ENCODE measurements around the gene SPINK7.
"Not testable (repeated sequence)": the region's sequence is repeated elsewhere in the genome, so short reads cannot be mapped to it uniquely, and the experiment has no call there.

The SPINK7 gene

DNA sequence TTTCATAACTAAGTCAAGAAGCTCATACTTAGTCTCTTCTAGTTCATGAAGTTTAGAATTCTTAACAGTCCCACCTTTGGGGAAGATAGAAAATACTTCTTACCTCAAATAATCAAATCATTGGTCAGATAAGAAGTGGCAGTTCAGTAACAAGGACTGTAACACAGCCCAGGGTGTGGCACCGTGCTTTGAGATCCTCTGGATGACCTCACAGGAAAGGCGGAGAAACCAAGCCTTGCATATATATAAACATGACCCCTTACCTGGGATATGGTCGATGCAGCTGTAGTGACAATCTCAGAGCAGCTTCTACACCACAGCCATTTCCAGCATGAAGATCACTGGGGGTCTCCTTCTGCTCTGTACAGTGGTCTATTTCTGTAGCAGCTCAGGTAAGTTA is at the start of gene SPINK7:
SPINK7 (plus strand) TSS at position 271 of the 400 bp plus-strand sequence; CDS start at position 332, 61 bp downstream.
- DNase-seq (ENCODE audit: low read depth), result no peak

DNA sequence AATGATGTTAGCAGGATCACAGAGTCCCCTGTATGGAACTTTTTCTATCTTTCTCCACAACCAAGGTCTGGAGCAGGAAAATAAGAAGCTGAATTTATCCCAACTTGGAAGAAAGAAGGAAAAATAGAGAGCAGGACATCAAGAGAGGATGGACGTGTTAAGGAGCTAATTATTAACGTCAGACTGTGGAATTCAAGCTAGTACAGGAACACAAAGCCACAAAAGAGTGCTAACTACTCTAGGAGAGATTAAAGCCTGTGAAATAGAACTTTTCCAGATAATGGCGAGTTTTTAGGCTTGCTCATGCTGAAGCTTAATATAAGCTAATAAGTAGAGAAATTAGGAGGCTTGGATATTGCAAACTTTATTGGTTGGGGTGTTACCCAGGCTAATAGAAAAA is 44.3 kb upstream of the SPINK7 start:
- DNase-seq (ENCODE audit: low read depth), result no peak

DNA sequence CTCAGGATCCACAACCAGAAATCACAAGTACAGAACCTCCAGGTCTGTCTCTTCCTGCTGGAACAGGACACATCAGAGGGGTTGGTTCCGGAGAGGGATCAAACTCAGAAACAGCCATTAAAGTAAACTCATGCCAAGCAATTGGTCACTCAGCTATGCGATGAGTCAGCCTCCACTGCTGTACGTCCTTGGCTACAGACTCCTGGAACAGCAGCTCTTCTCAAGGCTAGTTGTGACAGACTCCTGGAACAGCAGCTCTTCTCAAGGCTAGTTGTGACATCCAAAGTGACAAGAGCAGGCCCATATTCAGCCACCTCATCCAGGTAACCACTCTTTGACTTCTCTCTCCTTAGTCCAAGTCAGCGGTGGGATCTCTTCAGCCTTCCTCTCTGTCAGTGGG is 43.7 kb upstream of the SPINK7 start, which contains the start of gene SPINK13:
SPINK13 (plus strand) TSS at position 229 of the 400 bp plus-strand sequence. CDS start 1,279 bp downstream, outside the sequence.
- DNase-seq (ENCODE audit: low read depth), result no peak

DNA sequence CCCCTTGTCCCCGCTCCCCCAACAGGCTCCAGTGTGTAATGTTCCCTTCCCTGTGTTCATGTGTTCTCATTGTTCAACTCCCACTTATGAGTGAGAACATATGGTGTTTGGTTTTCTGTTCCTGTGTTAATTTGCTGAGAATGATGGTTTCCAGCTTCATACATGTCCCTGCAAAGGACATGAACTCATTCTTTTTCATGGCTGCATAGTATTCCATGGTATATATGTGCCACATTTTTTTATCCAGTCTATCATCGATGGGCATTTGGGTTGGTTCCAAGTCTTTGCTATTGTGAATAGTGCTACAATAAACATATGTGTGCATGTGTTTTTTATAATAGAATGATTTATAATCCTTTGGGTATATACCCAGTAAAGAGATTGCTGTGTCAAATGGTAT is 37.1 kb upstream of the SPINK7 start:
- not testable (repeated sequence) for DNase-seq (ENCODE audit: low read depth)

DNA sequence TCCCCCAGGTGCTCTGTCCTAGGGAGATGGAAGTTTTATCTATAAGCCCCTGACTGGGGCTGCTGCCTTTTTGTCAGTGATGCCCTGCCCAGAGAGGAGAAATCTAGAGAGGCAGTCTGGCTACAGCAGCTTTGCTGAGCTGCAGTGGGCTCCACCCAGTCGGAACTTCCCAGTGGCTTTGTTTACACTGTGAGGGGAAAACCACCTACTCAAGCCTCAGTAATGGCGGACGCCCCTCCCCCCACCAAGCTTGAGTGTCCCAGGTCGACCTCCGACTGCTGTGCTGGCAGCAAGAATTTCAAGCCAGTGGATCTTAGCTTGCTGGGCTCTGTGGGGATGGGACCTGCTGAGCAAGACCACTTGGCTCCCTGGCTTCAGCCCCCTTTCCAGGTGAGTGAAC is 31.3 kb upstream of the SPINK7 start:
- DNase-seq (ENCODE audit: low read depth), result not testable (repeated sequence)

DNA sequence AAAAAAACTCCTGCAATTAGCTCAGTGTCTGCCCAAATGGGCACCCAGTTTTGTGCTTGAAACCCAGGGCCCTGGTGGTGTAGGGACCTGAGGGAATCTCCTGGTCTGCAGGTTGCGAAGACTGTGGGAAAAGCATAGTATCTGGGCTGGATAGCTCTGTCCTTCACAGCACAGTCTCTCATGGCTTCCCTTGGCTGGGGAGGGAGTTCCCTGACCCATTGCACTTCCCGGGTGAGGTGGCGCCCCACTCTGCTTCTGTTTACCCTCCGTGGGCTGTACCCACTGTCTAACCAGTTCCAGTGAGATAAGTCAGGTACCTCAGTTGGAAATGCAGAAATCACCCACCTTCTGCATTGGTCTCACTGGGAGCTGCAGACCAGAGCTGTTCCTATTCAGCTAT is 30.9 kb upstream of the SPINK7 start:
- DNase-seq (ENCODE audit: low read depth), result not testable (repeated sequence)

DNA sequence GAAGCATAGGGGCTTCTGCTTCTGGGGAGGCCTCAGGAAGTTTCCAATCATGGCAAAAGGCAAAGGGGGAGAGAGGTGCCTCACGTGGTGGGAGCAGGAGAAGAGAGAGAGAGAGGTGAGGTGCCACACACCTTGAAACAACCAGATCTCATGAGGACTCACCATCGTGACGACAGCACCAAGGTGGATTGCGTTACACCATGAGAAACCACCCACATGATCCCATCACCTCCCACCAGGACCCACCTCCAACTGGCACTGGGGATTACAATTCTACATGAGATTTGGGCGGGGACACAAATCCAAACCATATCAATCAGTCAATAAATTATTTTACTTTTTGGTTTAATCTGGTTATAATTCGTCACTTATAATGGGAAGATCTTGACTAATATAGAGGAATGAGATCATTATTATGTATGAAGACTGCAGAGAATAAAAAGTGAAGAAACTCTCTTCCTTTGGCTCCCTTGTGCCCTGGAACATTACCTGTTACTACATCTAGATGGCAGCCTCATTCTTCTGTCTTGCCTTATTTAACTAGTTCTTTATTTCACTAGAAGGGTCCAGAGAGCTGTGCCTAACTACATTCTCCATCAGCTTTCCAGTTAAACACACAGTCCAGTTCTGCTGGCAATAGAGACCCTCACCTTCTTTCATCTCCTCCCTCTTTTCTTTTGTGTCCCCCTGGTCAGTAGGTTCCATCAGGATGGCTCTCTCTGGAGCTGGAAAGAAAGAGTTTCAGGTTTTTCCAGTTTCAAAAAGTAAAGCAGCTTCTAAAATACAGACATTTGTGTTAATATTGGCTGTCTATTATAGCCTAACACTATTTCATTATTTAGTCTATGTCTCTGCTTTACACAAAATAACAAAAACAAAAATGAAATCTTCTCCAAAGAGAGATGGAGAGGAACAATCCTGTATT is 21.7 kb upstream of the SPINK7 start:
- no peak for DNase-seq (ENCODE audit: low read depth)

DNA sequence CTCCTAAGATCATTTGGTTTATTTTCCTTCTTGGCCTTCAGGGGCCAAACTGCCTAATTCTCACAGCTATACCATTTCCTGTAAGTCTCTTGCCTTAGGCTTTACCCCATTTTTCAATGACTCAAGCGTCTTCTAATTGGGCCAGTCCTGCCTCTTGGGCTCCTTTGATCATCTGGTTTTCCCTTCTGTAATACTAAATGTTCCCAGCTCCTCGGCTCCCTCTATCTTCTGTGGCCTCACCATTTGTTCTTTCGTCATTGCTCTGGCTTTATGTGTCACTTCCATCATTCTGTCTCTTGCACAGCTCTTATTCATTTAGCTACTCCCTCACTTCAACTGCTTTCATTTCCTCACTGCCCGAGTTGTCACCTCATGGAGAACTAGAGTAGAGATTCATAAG is 14.5 kb upstream of the SPINK7 start:
- DNase-seq (ENCODE audit: low read depth), result no peak

DNA sequence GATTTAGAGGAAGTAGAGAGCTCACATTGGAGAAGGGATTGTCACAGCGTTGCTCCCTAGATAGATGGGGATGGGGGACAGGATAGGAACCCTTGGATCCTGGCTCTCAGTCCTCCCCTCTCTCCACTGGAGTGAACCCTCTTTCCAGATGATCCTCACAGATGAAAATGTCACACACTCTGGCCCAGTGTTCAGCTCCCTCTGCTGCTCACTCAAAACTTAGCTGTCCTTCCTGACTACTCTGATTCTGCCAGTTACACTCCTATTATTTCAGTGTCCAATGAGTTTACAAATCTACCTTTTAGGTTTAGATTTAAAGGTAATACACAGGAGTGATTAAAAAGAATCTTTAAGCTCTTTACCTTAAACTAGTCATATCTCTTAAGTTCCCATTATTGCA is 5.8 kb upstream of the SPINK7 start:
- DNase-seq (ENCODE audit: low read depth), result no peak

DNA sequence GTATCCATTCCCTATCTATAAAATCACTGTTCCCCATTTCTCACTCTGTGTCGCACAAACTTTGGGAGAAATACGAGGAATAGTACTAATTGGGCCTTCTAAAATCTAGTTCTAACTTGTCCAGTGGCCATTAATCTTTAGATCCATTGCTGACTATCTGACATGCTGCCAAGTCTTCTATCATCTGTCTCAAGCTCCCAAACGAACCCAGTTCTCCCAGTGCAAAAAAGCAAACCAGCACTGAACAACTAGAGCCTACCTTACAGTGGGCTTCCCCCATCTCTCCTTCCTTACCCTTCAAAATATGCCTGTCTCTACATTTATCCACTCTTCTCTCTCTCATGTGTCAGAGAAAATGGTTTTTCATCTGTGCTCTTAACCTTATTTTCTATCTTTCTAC is 3.2 kb upstream of the SPINK7 start:
- no peak for DNase-seq (ENCODE audit: low read depth)

DNA sequence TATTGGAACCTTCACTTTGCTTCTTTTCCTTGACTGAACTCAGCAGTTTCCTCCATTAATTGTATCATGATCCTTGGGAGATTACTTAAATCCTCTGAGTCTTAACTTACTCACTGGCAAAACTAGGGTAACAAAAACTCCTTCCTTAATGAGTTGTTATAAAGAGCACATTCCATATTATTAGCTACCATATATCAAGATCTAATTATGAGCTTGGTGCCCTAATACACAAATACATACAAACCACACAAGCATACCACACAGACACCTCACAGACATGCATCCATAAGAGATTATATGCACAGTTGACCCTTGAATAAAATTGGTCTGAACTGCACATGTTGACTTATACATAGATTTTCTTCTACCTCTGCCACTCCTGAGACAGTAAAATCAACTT is 2.5 kb upstream of the SPINK7 start:
- DNase-seq (ENCODE audit: low read depth), result no peak

DNA sequence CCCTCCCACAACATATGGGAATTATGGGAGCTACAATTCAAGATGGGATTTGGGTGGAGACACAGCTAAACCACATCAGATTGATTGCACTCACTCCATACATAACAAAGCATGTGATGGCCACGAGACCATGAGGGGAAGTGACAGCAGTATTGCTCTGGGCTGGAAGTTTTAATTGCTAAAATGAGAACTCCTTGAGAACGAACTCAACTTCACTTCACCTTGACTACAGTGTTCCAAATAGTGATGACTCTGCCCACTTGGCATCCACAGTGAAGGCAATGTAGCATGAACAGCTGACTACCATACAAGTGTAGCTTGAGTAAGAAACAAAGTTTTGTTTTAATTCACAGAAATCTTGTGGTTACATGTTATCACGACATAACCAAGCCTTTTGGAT is 739 bp upstream of the SPINK7 start:
- DNase-seq (ENCODE audit: low read depth), result no peak

DNA sequence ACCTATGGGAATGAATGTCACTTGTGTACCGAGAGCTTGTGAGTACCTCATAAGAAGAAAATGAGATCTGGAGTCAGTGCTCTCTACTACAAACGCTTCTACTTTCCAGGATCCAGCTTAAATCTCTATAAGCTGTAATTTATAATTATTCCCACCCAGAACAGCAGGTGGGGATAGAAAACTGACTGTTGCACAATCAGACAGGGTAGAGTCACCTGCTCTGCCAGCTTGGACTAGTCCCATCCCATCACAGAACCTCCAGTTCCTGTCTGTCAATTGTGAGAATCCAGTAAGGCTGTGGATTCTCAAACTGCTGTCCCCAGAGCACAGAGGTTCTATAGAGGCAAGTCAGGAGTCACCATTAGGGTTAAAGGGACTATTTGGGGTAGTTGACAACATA is 2.0 kb downstream of the SPINK7 start:
- no peak for DNase-seq (ENCODE audit: low read depth)

DNA sequence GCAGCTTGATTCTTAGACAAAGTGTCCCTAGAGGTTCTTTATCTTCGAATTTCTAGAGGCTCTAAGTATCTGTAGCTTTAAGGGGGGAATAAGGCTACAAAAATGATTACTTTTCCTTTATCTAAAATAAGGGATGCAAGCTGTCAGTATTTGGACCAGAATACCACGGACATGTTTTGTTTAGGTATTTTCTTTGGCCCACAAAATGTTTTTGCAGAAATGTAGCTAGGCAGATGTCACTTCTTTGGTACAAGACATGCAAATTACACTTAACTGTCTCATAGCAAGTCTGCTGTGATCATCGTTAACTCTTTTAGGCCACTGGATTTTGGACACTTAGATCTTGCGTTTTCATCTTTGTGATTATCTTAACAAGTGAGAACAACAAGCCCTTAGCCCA is 2.5 kb downstream of the SPINK7 start:
- DNase-seq (ENCODE audit: low read depth), result no peak

DNA sequence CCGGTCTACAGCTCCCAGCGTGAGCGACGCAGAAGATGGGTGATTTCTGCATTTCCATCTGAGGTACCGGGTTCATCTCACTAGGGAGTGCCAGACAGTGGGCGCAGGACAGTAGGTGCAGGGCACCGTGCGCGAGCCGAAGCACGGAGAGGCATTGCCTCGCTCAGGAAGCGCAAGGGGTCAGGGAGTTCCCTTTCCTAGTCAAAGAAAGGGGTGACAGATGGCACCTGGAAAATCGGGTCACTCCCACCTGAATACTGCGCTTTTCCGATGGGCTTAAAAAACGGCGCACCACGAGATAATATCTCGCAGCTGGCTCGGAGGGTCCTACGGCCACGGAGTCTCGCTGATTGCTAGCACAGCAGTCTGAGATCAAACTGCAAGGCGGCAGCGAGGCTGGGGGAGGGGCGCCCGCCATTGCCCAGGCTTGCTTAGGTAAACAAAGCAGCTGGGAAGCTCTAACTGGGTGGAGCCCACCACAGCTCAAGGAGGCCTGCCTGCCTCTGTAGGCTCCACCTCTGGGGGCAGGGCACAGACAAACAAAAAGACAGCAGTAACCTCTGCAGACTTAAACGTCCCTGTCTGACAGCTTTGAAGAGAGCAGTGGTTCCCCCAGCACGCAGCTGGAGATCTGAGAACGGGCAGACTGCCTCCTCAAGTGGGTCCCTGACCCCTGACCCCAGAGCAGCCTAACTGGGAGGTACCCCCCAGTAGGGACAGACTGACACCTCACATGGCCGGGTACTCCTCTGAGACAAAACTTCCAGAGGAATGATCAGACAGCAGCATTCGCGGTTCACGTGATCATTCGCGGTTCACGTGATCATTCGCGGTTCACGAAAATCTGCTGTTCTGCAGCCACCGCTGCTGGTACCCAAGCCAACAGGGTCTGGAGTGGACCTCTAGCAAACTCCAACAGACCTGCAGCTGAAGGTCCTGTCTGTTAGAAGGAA is 8.1 kb downstream of the SPINK7 start:
- not testable (repeated sequence) for DNase-seq (ENCODE audit: low read depth)

DNA sequence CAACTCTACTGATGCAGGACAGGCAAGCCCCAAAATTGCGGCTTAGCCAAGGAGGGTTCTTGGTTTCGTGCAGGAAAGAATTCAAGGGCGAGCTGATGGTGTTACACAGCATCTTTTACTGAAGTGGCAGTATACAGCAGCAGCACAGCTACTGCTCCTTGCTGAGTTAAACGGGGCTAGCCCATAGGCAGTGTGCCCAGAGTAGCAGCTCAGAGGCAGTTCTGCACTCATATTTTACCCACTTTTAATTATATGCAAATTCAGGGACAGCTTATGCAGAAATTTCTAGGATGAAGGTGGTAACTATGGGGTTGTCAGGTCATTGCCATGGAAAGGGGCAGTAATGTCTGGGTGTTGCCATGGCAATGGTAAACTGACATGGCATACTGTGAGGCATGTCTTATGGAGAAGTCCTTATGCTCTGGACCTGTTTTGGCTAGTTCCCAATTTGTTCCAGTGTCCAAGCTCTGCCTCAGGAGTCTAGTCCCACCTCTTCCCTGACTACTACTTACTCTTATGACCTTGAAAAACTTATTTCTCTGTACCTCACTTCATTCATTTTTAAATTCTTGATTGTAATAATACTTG is 21.1 kb downstream of the SPINK7 start:
- no peak for DNase-seq (ENCODE audit: low read depth)

DNA sequence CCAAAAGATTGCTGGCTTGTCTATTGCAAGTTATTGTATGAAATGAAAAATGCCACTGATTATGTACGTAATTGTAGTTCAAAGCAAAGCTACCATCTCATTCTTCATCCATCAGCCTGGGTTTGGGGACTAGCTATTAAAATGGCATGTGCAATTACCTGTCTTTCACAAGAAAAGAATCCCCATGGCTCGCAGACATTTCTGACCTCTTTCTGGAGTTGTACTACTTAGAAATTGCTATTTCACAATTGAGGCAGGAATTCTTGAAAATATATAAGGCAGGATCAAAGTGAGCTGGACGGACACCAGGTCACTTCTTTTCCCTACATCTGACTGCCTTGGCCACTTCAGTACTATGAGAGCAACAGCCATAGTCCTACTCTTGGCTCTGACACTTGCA is 23.0 kb downstream of the SPINK7 start, which contains the start of gene SPINK9:
SPINK9 (plus strand) TSS at position 301 of the 400 bp plus-strand sequence; CDS start at position 356, 55 bp downstream.
- DNase-seq (ENCODE audit: low read depth), result no peak

DNA sequence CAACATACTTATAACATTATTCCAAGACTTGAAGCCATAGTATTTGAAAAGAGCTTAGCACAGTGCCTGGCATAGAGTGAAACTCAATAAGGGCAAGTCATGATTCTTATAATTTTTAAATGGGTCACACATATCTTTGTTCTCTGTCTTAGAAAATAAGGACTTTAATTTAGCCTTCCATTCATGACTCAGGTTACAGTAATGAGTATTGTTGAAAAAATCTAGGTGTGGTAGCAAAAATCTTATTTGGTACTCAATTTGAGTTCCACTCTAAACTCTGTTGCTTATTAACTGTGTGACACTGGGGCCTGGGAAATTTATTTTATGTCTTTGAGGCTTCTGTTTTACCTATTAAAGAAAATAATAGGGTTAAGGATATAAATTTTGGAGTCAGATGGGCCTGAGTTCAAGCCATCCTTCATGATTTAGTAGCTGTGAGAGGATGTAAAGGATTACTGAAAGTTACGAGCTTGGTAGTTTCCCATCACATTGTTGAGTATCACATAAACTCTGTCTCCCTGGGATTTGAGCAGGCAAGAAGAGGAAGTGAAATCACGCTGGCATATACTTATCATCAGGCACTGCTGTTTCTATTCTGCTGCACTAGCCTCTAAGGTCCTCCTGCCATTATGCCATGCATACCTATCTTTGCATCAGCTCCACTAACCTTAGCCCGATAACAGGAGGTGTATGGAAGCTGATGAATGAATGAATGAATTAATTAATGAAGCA is 24.6 kb downstream of the SPINK7 start:
- no peak for DNase-seq (ENCODE audit: low read depth)

DNA sequence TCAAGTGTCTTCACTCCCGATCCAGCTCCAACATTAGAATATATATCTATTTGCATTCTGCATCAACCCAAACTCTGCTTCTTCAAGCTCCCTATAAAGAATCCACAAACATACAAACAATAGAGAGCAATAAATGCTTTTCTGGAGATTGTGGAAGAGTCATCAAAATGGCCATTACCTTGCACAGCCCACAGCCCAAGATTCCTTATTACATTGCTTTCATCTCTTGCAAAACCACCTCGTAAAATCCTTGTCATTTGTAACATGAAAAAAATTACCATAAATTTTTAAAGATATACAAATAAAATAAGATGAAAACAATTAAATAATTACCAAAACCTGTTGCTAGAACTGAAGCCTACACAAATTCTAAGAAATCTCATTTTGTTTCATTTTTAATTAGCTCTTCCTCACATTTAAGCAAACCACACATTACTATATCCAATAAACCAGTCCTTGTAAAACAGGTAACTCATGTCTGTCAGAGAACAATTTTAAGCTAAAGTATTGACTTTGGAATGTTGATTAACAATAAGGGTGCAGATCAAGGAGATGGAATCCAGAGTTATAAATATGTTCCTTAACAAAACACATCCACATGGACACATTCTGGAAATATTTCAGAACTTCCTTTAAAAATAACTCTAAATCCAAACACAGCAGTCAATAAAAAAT is 30.3 kb downstream of the SPINK7 start:
- no peak for DNase-seq (ENCODE audit: low read depth)

DNA sequence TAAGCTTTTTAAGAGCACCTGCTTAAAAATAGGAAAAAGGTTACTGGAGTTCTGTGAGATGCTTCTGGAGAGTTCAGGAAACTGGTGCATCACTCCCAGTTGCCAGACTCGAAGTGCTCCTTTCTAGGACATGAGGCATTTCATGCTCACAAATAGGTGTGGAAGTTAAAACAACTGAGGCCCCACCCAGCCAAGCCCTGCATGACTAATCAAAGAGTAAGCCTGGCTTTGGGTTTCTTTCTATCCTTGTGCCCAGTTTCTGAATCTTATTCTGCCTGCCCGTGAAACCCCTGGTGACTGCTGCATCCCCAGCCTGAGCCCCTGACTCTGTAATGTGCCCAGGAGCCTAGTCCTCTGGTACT is 30.8 kb downstream of the SPINK7 start:
- DNase-seq (ENCODE audit: low read depth), result no peak
